IMR-90 (cell line): ENCODE measurements around the gene NCAPD3. TPM values are rescaled to one million over a fixed set of nuclear protein-coding genes. Genes with fewer than 3 reads are reported as not detected.

Experiments
- ATAC-seq: fragments of 200-7000 bp; cut with Tn5 transposase; 2 replicates; pipeline ENCODE4 v1.9.1; 2020; ENCODE audit warnings: low read depth, mild to moderate bottlenecking, moderate library complexity
- BruUV-seq: library from RNA; stranded (reverse); fragments of 400-500 nt; replicated peaks from 2 replicates; lab custom pipeline; 2021; lab: Mats Ljungman, UMichigan
- CTCF ChIA-PET: fragments of 300-600 bp; formaldehyde crosslinking; extraction: SDS; loops from one replicate; lab custom pipeline; 2021; ENCODE audit warnings: antibody characterized with exemption; lab: Yijun Ruan, JAX
- POLR2A ChIA-PET: fragments of 300-600 bp; sonication (Branson Sonifier 250); formaldehyde crosslinking; loops from one replicate; lab custom pipeline; 2022; ENCODE audit warnings: antibody characterized with exemption; ENCODE audit not compliant: unreplicated experiment; lab: Charles Lee
- DNase-seq: peaks from one replicate; pipeline ENCODE4 v3.0.0; 2013
- H2AFZ ChIP-seq: replicated peaks from 2 replicates; pipeline ENCODE3; 2013; ENCODE audit warnings: low read length, mild to moderate bottlenecking; ENCODE audit not compliant: poor library complexity
- H2AK5ac ChIP-seq: 2 replicates; pipeline ENCODE4 v1.6.1; 2013; ENCODE audit warnings: low read depth, low read length, inconsistent platforms
- H2AK9ac ChIP-seq: replicated peaks from 2 replicates; pipeline ENCODE3; 2013; ENCODE audit warnings: mild to moderate bottlenecking, low read depth, low read length, moderate library complexity; ENCODE audit not compliant: poor library complexity
- H2BK120ac ChIP-seq: 2 replicates; pipeline ENCODE4 v1.6.1; 2013; ENCODE audit warnings: low read depth, low read length, inconsistent platforms
- H2BK15ac ChIP-seq: 3 replicates; pipeline ENCODE4 v1.6.1; 2013; ENCODE audit warnings: low read depth, low read length, inconsistent platforms
- H2BK20ac ChIP-seq: 2 replicates; pipeline ENCODE4 v1.6.1; 2013; ENCODE audit warnings: low read depth, mild to moderate bottlenecking, inconsistent platforms, low read length, moderate library complexity
- H2BK5ac ChIP-seq: 2 replicates; pipeline ENCODE4 v1.6.1; 2013; ENCODE audit warnings: mild to moderate bottlenecking, low read depth, low read length, inconsistent platforms; ENCODE audit not compliant: poor library complexity, severe bottlenecking
- H3K14ac ChIP-seq: replicated peaks from 2 replicates; pipeline ENCODE4 v1.6.1; 2013; ENCODE audit warnings: low read depth, low read length, inconsistent platforms
- H3K18ac ChIP-seq: 2 replicates; pipeline ENCODE4 v1.6.1; 2013; ENCODE audit warnings: low read depth, low read length, control low read depth
- H3K23ac ChIP-seq: 2 replicates; pipeline ENCODE4 v1.6.1; 2013; ENCODE audit warnings: low read depth, low read length, inconsistent platforms
- H3K27ac ChIP-seq: 2 replicates; pipeline ENCODE4 v1.5.1; 2013; ENCODE audit warnings: mild to moderate bottlenecking, control low read depth, low read length; ENCODE audit not compliant: insufficient read depth
- H3K27me3 ChIP-seq: 2 replicates; pipeline ENCODE4 v1.6.1; 2013; ENCODE audit warnings: low read length; ENCODE audit not compliant: control insufficient read depth, insufficient read depth
- H3K36me3 ChIP-seq: 2 replicates; pipeline ENCODE4 v1.6.1; 2013; ENCODE audit warnings: low read length, mixed read lengths; ENCODE audit not compliant: control insufficient read depth, insufficient read depth
- H3K4ac ChIP-seq: 2 replicates; pipeline ENCODE4 v1.6.1; 2013; ENCODE audit warnings: low read depth, low read length, inconsistent platforms
- H3K4me1 ChIP-seq: 2 replicates; pipeline ENCODE4 v1.6.1; 2013; ENCODE audit warnings: low read length, mixed read lengths; ENCODE audit not compliant: control insufficient read depth, insufficient read depth
- H3K4me2 ChIP-seq: 2 replicates; pipeline ENCODE4 v1.6.1; 2013; ENCODE audit warnings: low read depth, mild to moderate bottlenecking, control low read depth, low read length, moderate library complexity
- H3K4me3 ChIP-seq: 2 replicates; pipeline ENCODE4 v1.5.1; 2013; ENCODE audit warnings: low read depth, mild to moderate bottlenecking, control low read depth, low read length, moderate library complexity; ENCODE audit not compliant: insufficient read depth
- H3K56ac ChIP-seq: 2 replicates; pipeline ENCODE4 v1.6.1; 2013; ENCODE audit warnings: low read length, inconsistent platforms; ENCODE audit not compliant: insufficient read depth; ENCODE audit errors: extremely low read depth
- H3K79me1 ChIP-seq, 2 experiments: 2 replicates each; pipeline ENCODE4 v1.6.1; 2013; ENCODE audit warnings: low read length in 2 of 2, inconsistent platforms in 1 of 2, low read depth in 1 of 2
- H3K9ac ChIP-seq: 2 replicates; pipeline ENCODE4 v1.6.1; 2013; ENCODE audit warnings: low read depth, low read length, control low read depth
- H3K9me1 ChIP-seq: 2 replicates; pipeline ENCODE4 v1.6.1; 2013; ENCODE audit warnings: low read length, inconsistent platforms; ENCODE audit not compliant: insufficient read depth
- H3K9me3 ChIP-seq: 2 replicates; pipeline ENCODE4 v1.6.1; 2013; ENCODE audit warnings: low read length; ENCODE audit not compliant: control insufficient read depth, insufficient read depth
- H4K20me1 ChIP-seq: 2 replicates; pipeline ENCODE4 v1.6.1; 2013; ENCODE audit warnings: low read length, inconsistent platforms; ENCODE audit not compliant: insufficient read depth
- H4K5ac ChIP-seq: 2 replicates; pipeline ENCODE4 v1.6.1; 2013; ENCODE audit warnings: mild to moderate bottlenecking, low read depth, low read length, control low read depth
- H4K8ac ChIP-seq, 2 experiments: 2 replicates each; pipeline ENCODE4 v1.6.1; 2013; ENCODE audit warnings: low read depth in 2 of 2, low read length in 2 of 2, control low read depth in 1 of 2, inconsistent platforms in 1 of 2
- H4K91ac ChIP-seq: 2 replicates; pipeline ENCODE4 v1.6.1; 2013; ENCODE audit warnings: low read depth, low read length, inconsistent platforms; ENCODE audit not compliant: insufficient read depth
- CEBPB ChIP-seq: IDR thresholded peaks from 2 replicates; pipeline ENCODE4 v1.6.1; 2012; ENCODE audit warnings: low read depth, low read length, improper control_type of control experiment
- RAD21 ChIP-seq: IDR thresholded peaks from 2 replicates; pipeline ENCODE4 v1.6.1; 2012; ENCODE audit warnings: low read length, improper control_type of control experiment
- WGBS, 2 experiments: methylation state at CpG; one replicate each; pipeline versions ENCODE4 v1.1.5 to v1.1.7; 2013; ENCODE audit warnings: missing lambda C conversion rate in 2 of 2; ENCODE audit not compliant: insufficient read length in 1 of 2; ENCODE audit errors: extremely low coverage in 2 of 2; 5-methylcytosine and 5-hydroxymethylcytosine counted together
- dilution Hi-C: fragments of 300-500 bp; cut with HindIII; formaldehyde crosslinking; loops from one replicate; pipeline ENCODE4 v1.14.3; 2018; ENCODE audit warnings: low sequenced_read_pairs; ENCODE audit not compliant: unreplicated experiment
- in situ Hi-C: fragments of 300-500 bp; cut with MboI; formaldehyde crosslinking; loops from 3 replicates; pipeline ENCODE4 v1.14.3; 2019; ENCODE audit warnings: low sequenced_read_pairs, inconsistent platforms, mixed read lengths
- intact Hi-C: fragments of 100-400 bp; cut with micrococcal nuclease; formaldehyde crosslinking; loops from 2 replicates; pipeline ENCODE4 v1.10.0; 2022
- polyA plus RNA-seq, 3 experiments: library from polyadenylated mRNA; depleted of rRNA; stranded (reverse); fragments of >200 nt; gene quantifications; 2 replicates each; pipeline ENCODE4 v1.2.3, GENCODE V29; 2012; ENCODE audit warnings: low replicate concordance in 1 of 3
- total RNA-seq: library from RNA; depleted of rRNA; stranded (reverse); fragments of >200 nt; gene quantifications from 2 replicates; pipeline ENCODE4 v1.2.3, GENCODE V29; 2012

NCAPD3 gene
- total and polyA plus RNA-seq, 2 of the 4 experiments (the other 2 are of a cell fraction), result 18.0 to 19.2 TPM

DNA sequence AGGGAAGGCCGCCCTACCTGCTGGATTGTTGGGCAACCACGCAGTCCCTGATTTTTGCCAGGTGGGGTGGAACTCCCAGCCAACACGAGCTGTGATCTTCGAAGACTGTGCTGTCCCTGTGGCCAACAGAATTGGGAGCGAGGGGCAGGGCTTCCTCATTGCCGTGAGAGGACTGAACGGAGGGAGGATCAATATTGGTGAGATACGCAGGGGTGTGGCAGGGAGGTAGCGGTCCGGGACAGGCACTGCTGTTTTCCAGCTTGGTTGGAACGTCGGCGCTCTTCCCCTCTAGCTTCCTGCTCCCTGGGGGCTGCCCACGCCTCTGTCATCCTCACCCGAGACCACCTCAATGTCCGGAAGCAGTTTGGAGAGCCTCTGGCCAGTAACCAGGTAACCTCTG lies 37.2 kb upstream of the NCAPD3 start:
- Histone ChIP-seq H3K9me1 (no peaks in the 10 kb centered on the region; the same call in 1 of the 2 replicates), H2BK5ac (no peak overlapping the region), H3K4me1 (no peaks in the 10 kb centered on the region), H2BK15ac (no peak overlapping the region), H2BK20ac (no peak overlapping the region), H3K27ac (no peak overlapping the region), H3K4me2 (no peak overlapping the region), H2AFZ (no peak overlapping the region), H3K9ac (no peak overlapping the region), H2AK9ac (no peak overlapping the region), H3K4me3 (no peak overlapping the region), H3K36me3 (peaks cover 45% of the 10 kb centered on the region), H2BK120ac (no peak overlapping the region), H3K79me1 (peaks cover 4% of the 10 kb centered on the region in 2 experiments; a peak in 2 of 4 replicates), H3K56ac (no peak overlapping the region), H4K91ac (no peak overlapping the region), H4K20me1 (no peaks in the 10 kb centered on the region; the same call in 1 of the 2 replicates), H3K23ac (no peak overlapping the region), H3K14ac (no peak overlapping the region), H4K8ac (no peak overlapping the region), H3K18ac (no peak overlapping the region), H3K4ac (no peak overlapping the region), H4K5ac (no peak overlapping the region), H3K9me3 (no peaks in the 10 kb centered on the region), H3K27me3 (no peaks in the 10 kb centered on the region), H2AK5ac (no peak overlapping the region)
- dilution Hi-C loops (no loop called here), in situ Hi-C loops (no loop called here), intact Hi-C loops (no loop called here)
- no TSS peak for BruUV-seq
- POLR2A ChIA-PET, result no interaction called here
- ATAC-seq (no peak), DNase-seq (no peak)
- CTCF ChIA-PET, result interaction anchor here (1.3 kb wide), 2 partner anchors 13 to 16 kb away, joined by 3 to 6 read pairs; no protein-coding TSS in a partner anchor
- 91% methylated on average over 7 of the region's 16 CpGs; no CpG with 5 or more reads in 1 of the 2 experiments for WGBS, 2 experiments
- no peak for TF ChIP-seq RAD21
- no peak for TF ChIP-seq CEBPB
